CD4-positive, alpha-beta T cell treated with Interleukin-6 at 100 ng/mL for 8 hours (primary cell): ENCODE data around the gene HIC2.
A peak's percentile ranks its signal among the peaks of the same experiment; 100 is the strongest.
"Not testable (repeated sequence)": the region's sequence is repeated elsewhere in the genome, so short reads cannot be mapped to it uniquely, and the experiment has no call there.

ENCODE experiments used
- DNase-seq: peaks from one replicate; pipeline ENCODE4 v3.0.0-alpha.2; 2020; ENCODE audit warnings: mixed read lengths, low spot score

The HIC2 gene

DNA sequence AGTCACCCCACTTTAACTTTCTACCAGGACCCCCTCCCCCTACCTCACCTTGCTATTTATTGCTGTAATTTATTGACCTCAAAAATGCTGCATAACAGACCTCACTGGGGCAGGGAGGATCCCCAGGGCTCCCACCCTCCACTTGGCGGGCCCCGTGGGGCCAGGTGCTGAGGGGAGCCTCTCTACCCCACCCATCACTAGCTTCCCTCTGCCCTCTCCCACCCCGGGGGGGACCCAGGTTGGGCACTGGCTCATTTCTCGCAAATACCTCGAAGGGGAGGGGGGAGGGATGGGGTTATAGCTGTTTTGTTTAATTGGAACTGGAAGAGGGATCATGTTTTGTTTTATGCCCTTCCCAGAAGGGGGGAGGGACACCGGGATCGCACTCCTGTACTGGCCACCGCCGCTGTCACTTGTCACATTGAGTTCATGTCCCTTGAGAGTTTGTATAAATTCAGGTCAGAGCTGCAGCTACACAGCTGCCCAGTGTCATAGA is 33.7 kb downstream of the HIC2 start:
- no peak for DNase-seq

- DNase-seq, result no peak
Observed at GRCh38 chr22:21451545-21452520, 34.7 kb downstream of the HIC2 start.

DNA sequence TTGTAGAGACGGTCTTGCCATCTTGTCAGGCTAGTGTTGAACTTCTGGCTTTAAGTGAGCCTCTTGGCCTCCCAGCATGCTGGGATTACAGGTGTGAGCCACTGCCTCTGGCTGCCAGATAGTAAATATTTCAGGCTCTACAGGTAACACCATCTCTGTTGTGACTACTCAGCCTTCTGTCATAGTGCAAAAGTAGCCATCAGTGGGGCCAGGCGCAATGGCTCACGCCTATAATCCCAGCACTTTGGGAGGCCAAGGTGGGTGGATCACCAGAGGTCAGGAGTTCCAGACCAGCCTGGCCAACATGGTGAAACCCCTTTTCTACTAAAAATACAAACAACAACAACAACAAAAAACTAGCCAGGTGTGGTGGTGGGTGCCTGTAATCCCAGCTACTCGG is 35.5 kb downstream of the HIC2 start:
- DNase-seq, result not testable (repeated sequence)

DNA sequence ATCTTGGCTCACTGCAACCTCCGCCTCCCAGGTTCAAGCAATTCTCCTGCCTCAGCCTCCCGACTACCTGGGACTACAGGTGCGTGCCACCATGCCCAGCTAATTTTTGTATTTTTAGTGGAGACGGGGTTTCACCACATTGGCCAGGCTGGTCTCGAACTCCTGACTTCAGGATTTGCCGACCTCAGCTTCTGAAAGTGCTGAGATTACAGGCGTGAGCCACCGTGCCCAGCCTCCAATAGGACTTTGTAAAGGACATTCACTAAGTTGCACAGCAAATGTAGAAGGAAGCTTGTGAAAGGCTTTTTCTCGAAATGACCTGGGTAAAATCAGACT is 37.8 kb downstream of the HIC2 start:
- not testable (repeated sequence) for DNase-seq

GRCh38 chr22:21455334-21456089 is 38.3 kb downstream of the HIC2 start:
- no peak for DNase-seq

DNA sequence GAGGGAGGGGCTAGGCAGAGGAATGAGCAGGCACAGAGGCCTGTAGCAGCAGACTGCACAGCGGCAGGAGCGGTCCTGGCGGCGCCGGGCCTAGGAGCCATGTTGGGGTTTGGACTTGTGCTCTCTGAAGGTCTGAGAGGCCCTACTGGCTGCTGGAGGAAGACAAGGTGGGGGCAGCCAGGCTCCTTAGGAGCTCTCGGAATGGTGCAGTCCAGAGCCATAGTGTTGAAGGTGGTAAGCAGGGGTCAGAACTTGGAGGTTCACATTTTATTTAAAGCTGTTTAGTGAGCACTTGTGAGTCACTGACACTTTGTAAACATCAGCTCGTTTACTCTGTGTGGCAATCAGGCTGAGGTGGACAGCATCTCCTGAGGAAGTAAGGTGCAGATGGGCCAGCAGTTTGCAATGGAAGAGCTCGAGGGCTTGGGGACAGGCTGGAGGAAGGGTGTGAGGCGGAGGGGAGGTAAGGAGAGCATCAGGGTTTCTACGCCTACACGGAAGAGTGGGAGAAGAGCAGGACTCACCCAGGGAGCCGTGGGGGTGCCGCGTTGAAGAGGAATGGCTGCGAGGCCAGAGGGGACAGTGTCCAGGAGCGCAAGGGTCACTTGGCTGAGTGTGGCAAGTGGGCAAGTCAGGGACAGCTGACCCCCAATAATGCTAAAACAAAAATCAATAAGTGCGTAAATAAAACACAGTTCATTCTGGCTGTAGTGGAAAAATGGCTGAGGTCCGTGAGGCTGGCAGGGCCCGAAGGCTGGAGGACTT is 40.0 kb downstream of the HIC2 start:
- DNase-seq, result no peak

DNA sequence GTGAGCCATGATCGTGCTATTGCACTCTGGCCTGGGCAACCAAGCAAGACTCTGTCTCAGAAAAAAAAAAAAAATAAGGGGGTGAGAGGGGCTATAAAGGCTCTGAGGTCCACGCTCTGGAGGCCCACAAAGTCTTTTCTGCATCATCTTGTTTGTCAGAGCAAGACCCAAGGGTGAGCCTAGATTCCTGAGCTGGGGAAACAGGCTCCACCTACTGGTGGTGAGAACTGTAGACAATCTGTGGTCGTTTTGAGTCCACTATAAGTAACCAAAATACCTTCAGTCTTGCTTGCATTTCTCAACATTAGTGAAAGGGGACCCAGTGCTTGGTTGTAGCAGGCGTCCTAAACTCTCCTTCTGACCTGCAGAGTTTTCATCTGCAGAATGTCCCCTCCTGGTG is 45.5 kb downstream of the HIC2 start:
- DNase-seq, result not testable (repeated sequence)

- DNase-seq, result not testable (repeated sequence)
Observed at GRCh38 chr22:21467337-21468193, 50.4 kb downstream of the HIC2 start, which contains the start of gene TMEM191C. Gene TMEM191C (plus strand): TSS chr22:21467387. CDS start chr22:21467460, 73 bp downstream.

- DNase-seq, result peak; percentile 90
Observed at GRCh38 chr22:21468194-21469096, 51.3 kb downstream of the HIC2 start.

GRCh38 chr22:21469097-21469994 is 52.2 kb downstream of the HIC2 start:
- not testable (repeated sequence) for DNase-seq

DNA sequence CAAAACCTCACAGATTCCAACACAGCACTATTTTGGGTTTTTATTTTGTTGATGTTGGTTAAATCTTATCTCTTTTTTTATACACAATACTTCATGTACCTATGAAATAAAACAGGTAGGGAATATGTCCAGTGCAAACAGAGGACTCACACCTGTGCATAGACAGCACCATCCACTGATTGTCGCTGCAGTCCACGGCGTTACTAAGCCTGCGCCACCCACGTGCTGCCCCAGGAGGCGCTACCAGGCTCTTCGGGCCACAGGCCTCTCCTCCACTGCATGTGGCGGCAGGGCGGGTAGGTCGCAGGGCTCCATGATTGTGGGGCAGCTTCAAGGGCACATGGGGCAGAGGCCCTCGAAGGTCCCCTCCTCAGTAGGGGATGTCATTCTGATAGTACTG is 55.8 kb downstream of the HIC2 start:
- DNase-seq, result not testable (repeated sequence)

GRCh38 chr22:21473664-21474063 is 56.5 kb downstream of the HIC2 start:
- DNase-seq, result not testable (repeated sequence)

DNA sequence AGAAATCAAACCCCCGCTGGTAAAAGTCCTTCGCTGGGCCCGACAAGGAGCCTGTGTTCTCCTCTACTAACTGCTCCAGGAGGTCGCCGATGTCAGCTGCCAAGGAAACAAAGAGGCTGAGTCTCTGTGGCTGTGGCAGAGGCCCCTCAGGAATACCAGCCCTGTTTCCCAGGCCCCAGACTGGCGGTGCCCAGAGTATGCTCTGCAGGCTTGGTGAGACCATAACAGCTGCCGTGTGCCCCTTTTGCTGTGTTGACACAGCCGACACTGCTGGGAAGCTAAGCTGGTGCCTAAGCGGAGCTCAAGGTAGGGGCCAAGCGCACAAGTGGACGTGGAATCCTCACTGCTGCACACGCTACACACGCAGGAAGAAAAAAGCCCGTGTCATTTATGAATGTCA is 66.9 kb downstream of the HIC2 start:
- DNase-seq, result not testable (repeated sequence)

- not testable (repeated sequence) for DNase-seq
Observed at GRCh38 chr22:21487723-21488122, 70.6 kb downstream of the HIC2 start.

DNA sequence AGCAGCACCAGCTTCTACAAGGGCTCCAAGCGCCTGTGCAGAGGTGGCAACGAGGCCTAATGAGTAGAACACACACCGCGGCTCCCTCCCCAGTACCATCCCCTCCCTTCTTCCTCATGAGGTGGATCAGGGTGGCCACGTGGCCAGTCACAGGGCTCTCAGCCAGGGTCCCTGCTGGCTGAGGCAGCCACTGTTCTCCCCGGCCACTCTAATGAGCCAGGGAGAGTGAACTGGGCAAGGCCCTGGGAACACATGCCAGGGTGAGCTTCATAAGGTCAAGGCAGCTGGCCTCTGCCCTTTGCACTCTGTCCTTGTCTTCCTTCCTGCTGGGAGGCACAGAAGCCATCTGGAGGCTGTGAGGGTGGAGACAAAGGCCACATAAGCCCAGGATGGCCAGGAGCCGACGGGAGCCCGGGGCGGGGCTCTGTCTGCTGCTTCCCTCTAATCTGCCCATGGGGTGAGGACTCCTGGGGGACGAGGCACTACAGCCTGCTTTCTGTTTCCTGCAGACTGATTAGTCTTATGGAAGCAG is 72.0 kb downstream of the HIC2 start:
- not testable (repeated sequence) for DNase-seq

GRCh38 chr22:21490556-21490955 is 73.4 kb downstream of the HIC2 start:
- not testable (repeated sequence) for DNase-seq

GRCh38 chr22:21492271-21492670 is 75.1 kb downstream of the HIC2 start:
- DNase-seq, result not testable (repeated sequence)
